ENCODE data around the gene LAMA1.

The LAMA1 gene

DNA sequence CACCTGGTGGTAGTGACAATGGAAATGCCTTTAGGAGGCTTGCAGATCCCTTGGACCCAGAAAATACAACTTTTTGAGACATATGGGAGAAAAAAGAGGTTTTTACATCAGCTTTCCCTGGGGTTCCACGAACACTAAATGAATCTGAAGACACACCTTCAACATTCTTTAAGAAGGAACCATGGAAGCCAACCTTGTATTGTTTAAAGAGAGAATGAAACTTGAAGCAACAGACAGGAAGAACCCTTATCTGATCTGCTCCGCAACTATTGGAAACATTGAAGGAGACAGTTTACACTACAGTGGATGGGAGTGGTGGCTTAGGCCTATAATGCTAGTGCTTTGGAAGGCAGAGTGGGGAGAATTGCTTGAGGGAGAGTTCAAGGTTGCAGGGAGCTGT is 190.4 kb downstream of the LAMA1 start:
- TF ChIP-seq, protein P1, sequence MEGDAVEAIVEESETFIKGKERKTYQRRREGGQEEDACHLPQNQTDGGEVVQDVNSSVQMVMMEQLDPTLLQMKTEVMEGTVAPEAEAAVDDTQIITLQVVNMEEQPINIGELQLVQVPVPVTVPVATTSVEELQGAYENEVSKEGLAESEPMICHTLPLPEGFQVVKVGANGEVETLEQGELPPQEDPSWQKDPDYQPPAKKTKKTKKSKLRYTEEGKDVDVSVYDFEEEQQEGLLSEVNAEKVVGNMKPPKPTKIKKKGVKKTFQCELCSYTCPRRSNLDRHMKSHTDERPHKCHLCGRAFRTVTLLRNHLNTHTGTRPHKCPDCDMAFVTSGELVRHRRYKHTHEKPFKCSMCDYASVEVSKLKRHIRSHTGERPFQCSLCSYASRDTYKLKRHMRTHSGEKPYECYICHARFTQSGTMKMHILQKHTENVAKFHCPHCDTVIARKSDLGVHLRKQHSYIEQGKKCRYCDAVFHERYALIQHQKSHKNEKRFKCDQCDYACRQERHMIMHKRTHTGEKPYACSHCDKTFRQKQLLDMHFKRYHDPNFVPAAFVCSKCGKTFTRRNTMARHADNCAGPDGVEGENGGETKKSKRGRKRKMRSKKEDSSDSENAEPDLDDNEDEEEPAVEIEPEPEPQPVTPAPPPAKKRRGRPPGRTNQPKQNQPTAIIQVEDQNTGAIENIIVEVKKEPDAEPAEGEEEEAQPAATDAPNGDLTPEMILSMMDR (IDR thresholded peaks at IDR 0.05; ENCODE audit: control insufficient read depth, extremely low read depth, insufficient read depth): no peak
- DNase-seq (ENCODE audit: low read depth): no peak
- H3K4me3 ChIP-seq (ENCODE audit: low read depth, low read length): no peak overlapping the region

GRCh38 chr18:6923220-6923619 is 194.4 kb downstream of the LAMA1 start:
- TF ChIP-seq, protein P1 (IDR thresholded peaks at IDR 0.05; ENCODE audit: control insufficient read depth, extremely low read depth, insufficient read depth): no peak
- H3K4me3 ChIP-seq (ENCODE audit: low read depth, low read length): no peak overlapping the region
- no peak for DNase-seq (ENCODE audit: low read depth)

DNA sequence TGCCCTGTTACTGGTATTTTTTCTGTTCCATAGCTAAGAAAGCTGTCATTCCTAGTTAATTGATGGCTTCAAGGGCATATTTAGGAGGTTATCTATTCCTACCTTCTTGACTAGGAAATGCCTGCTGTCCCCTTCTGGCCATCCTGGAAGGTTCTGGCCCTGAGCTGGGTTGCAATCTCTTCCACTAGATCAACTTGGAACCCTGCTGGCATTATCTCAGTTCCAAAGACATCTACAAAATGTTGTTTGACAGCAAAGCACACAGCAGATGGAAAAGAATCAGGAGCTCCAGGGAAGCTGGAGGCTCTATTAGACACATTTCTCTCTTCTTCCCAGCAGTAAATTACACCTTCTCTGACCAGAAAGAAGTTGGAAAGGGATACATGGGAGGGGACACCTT is 196.0 kb downstream of the LAMA1 start:
- DNase-seq (ENCODE audit: low read depth): no peak
- TF ChIP-seq, protein P1 (IDR thresholded peaks at IDR 0.05; ENCODE audit: control insufficient read depth, extremely low read depth, insufficient read depth): no peak
- H3K4me3 ChIP-seq (ENCODE audit: low read depth, low read length): no peak overlapping the region

DNA sequence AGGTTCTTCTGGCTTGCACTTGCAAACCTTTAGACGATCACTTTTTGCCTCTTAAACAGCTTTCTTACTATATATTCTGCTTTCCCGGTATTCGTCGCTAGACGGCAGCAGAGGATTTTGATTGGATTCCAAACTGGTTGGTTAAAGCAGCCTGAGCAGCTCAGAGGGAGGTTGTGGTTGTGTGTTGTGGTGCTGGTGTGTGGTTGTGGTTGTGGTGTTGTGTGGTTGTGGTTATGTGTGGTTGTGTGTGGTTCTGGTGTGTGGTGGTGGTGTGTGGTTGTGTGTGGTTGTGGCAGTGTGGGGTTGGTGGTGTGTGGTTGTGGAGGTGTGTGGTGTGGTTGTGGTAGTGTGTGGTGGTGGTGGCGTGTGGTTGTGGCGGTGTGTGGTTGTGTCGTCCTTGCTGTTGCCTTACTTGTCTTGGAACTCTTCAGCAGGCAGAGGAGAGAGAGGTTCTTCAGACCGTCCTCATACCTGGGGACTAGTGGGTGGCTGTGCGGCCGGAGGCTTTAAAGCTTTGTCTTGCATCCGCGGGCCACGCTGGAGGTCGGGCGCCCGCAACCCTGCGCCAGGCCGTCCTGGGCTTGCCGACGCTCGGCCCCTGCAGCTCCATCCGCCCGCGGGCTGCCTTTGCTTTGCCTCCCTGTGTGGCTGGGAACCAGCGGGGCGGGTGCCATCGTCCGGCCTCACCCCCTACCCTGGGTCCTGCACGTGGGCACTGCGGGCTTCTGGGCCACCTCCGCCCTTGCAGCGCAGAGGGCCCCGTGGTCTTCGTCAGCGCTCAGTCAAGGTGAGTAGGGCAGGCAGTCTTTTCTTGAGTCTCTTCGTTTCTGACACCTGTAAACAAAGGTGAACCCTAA is 197.3 kb downstream of the LAMA1 start:
- no peak overlapping the region for H3K4me3 ChIP-seq (ENCODE audit: low read depth, low read length)
- DNase-seq (ENCODE audit: low read depth): peak; percentile 62
- TF ChIP-seq, protein P1 (IDR thresholded peaks at IDR 0.05; ENCODE audit: control insufficient read depth, extremely low read depth, insufficient read depth): peak; percentile 88

DNA sequence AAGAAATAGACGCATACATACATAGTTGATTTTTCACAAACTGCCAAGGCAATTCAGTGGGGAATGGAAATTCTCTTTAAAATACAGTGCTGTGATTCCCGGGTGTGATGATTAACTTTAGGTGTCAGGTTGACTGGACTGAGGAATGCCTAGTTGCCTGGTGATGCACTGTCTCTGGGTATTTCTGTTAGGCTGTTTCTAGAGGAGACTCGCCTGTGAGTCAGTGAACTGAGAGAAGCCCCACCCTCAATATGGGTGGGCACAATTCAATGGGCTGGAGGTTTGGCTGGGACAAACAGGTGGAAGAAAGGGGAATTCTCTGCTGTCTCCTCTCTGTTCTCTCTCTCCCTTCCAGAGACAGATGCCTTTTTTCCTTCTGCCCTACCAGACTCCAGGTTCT is 200.5 kb downstream of the LAMA1 start:
- TF ChIP-seq, protein P1 (IDR thresholded peaks at IDR 0.05; ENCODE audit: control insufficient read depth, extremely low read depth, insufficient read depth): no peak
- no peak overlapping the region for H3K4me3 ChIP-seq (ENCODE audit: low read depth, low read length)
- no peak for DNase-seq (ENCODE audit: low read depth)

DNA sequence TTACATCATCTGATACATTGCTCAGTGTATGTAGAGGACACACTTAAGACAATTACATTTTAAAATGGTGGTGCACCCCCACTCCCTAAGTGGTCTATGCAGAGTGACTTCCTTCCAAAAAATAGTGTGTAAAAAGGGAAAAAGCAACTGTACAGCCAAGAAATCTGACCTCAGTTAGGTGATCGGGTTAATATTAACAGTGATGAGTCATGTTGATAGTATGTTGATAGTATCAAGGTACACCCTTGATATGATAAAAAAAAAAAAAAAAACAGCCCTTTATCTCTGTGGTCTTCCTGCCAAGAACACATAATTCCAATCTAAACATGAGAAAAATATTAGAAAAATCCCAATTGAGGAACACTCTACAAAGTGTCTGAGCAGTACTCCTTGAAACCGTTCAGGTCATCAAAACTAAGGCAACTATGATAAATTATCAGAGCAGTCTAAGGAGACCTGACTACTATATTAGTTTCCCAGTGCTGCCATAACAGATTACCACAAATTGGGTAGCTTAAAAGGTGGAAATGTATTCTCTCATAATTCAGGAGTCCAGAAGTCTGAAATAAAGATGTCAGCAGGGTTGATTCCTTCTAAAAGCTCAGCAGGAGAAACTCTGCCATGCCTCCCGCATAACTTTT is 216.2 kb downstream of the LAMA1 start:
- DNase-seq (ENCODE audit: low read depth): no peak
- TF ChIP-seq, protein P1 (IDR thresholded peaks at IDR 0.05; ENCODE audit: control insufficient read depth, extremely low read depth, insufficient read depth): no peak

More for the DNA sequence above, 216.2 kb downstream of the LAMA1 start:
- H3K4me3 ChIP-seq (ENCODE audit: low read depth, low read length): no peak overlapping the region
